HepG2 (cell line): ENCODE measurements around the gene SCAND1. TPM values are rescaled to one million over a fixed set of nuclear protein-coding genes. Genes with fewer than 3 reads are reported as not detected.

ENCODE experiments used
- ARNT2 ChIP-seq: sonication (generic); formaldehyde crosslinking; IDR thresholded peaks from 2 replicates; pipeline ENCODE4 v1.8.0; 2022; ENCODE audit warnings: mild to moderate bottlenecking, low read depth, missing genetic modification reagents, moderate library complexity
- CENPT ChIP-seq: sonication (generic); formaldehyde crosslinking; IDR thresholded peaks from 2 replicates; pipeline ENCODE4 v1.8.0; 2022; ENCODE audit warnings: low read depth, mild to moderate bottlenecking, moderate library complexity, missing genetic modification reagents
- CENPX ChIP-seq: sonication (generic); formaldehyde crosslinking; IDR thresholded peaks from 2 replicates; pipeline ENCODE4 v1.9.0; 2021; ENCODE audit warnings: mild to moderate bottlenecking, missing genetic modification reagents, moderate library complexity
- DNMT1 ChIP-seq: sonication (generic); formaldehyde crosslinking; IDR thresholded peaks from 2 replicates; pipeline ENCODE4 v1.5.1; 2020; ENCODE audit warnings: mild to moderate bottlenecking, missing genetic modification reagents
- ELF3 ChIP-seq: IDR thresholded peaks from 2 replicates; pipeline ENCODE4 v1.6.1; 2016; ENCODE audit warnings: missing genetic modification reagents, missing compliant biosample characterization
- ETV6 ChIP-seq: sonication (generic); formaldehyde crosslinking; conservative IDR thresholded peaks from 2 replicates; pipeline ENCODE4 v1.4.0; 2020; ENCODE audit warnings: missing genetic modification reagents
- FOXK1 ChIP-seq: sonication (generic); formaldehyde crosslinking; IDR thresholded peaks from 2 replicates; pipeline ENCODE4 v1.4.0; 2020; ENCODE audit warnings: low read depth, missing genetic modification reagents, borderline replicate concordance
- GATA4 ChIP-seq: sonication (generic); IDR thresholded peaks from 2 replicates; pipeline ENCODE4 v1.6.1; 2016; ENCODE audit warnings: antibody characterized with exemption, low read depth, borderline replicate concordance
- MZF1 ChIP-seq: sonication (generic); formaldehyde crosslinking; IDR thresholded peaks from 2 replicates; pipeline ENCODE4 v1.8.1; 2023; ENCODE audit warnings: mild to moderate bottlenecking, missing genetic modification reagents, borderline replicate concordance
- PHB2 ChIP-seq: fragments of 450-650 bp; IDR thresholded peaks from 2 replicates; pipeline ENCODE4 v1.6.1; 2018; ENCODE audit not compliant: partially characterized antibody
- RBFOX2 ChIP-seq: fragments of 200-400 bp; formaldehyde crosslinking; IDR thresholded peaks from 2 replicates; pipeline ENCODE4 v1.6.1; 2017; ENCODE audit warnings: low read depth, mild to moderate bottlenecking, low read length
- SALL1 ChIP-seq: sonication (generic); formaldehyde crosslinking; IDR thresholded peaks from 2 replicates; pipeline ENCODE4 v1.8.0; 2022; ENCODE audit warnings: mild to moderate bottlenecking, missing genetic modification reagents
- SRSF9 ChIP-seq: fragments of 200-400 bp; formaldehyde crosslinking; IDR thresholded peaks from 2 replicates; pipeline ENCODE4 v1.6.1; 2018; ENCODE audit warnings: borderline replicate concordance, mild to moderate bottlenecking, low read depth, low read length; ENCODE audit not compliant: insufficient read depth, poor library complexity, severe bottlenecking
- WIZ ChIP-seq: sonication (generic); formaldehyde crosslinking; IDR thresholded peaks from 2 replicates; pipeline ENCODE4 v1.5.1; 2020; ENCODE audit warnings: mild to moderate bottlenecking, missing genetic modification reagents
- ZMYM4 ChIP-seq: sonication (generic); formaldehyde crosslinking; IDR thresholded peaks from 2 replicates; pipeline ENCODE4 v1.8.1; 2023; ENCODE audit warnings: mild to moderate bottlenecking, missing genetic modification reagents
- ZNF12 ChIP-seq: sonication (generic); formaldehyde crosslinking; IDR thresholded peaks from 2 replicates; pipeline ENCODE4 v1.5.0; 2020; ENCODE audit warnings: missing genetic modification reagents
- ZNF253 ChIP-seq: sonication (generic); formaldehyde crosslinking; IDR thresholded peaks from 2 replicates; pipeline ENCODE4 v1.8.0; 2022; ENCODE audit warnings: mild to moderate bottlenecking, missing genetic modification reagents, borderline replicate concordance
- ZNF446 ChIP-seq: sonication (generic); formaldehyde crosslinking; IDR thresholded peaks from 2 replicates; pipeline ENCODE4 v1.5.0; 2020; ENCODE audit warnings: mild to moderate bottlenecking, missing genetic modification reagents
- ZNF546 ChIP-seq: sonication (generic); formaldehyde crosslinking; conservative IDR thresholded peaks from 2 replicates; pipeline ENCODE4 v1.8.1; 2023; ENCODE audit warnings: mild to moderate bottlenecking, missing genetic modification reagents
- polyA plus RNA-seq, 8 experiments: library from polyadenylated mRNA; depleted of rRNA in 3 of 8; stranded (reverse) in 7 of 8; unstranded in 1 of 8; fragments of >200 nt; fragmentation: Illumina TruSeq in 4 of 8; extraction: Trizol in 4 of 8; gene quantifications; 2 replicates each; pipeline versions ENCODE4 v1.2.1 to v1.2.3, GENCODE V29; 2011 to 2016; ENCODE audit warnings: low read depth in 4 of 8, missing spikeins in 1 of 8, mixed read lengths in 1 of 8; ENCODE audit not compliant: insufficient read depth in 1 of 8
- total RNA-seq, 5 experiments: library from RNA; depleted of rRNA; stranded (reverse); fragments of >200 nt; fragmentation: Illumina TruSeq; extraction: Trizol; gene quantifications; 2 replicates each; pipeline ENCODE4 v1.2.3, GENCODE V29; 2016; ENCODE audit warnings: low read depth in 1 of 5
- TF ChIP-seq, protein P1 (sequence below): sonication (generic); formaldehyde crosslinking; IDR thresholded peaks from 2 replicates; pipeline ENCODE4 v1.4.0; 2020; ENCODE audit warnings: missing genetic modification reagents
- TF ChIP-seq, protein P2 (sequence below): sonication (generic); formaldehyde crosslinking; IDR thresholded peaks from 2 replicates; pipeline ENCODE4 v1.4.0; 2020; ENCODE audit warnings: low read depth, mild to moderate bottlenecking, missing genetic modification reagents
- TF ChIP-seq, protein P3 (sequence below): IDR thresholded peaks from 2 replicates; pipeline ENCODE4 v1.6.1; 2016; ENCODE audit warnings: low read depth, borderline replicate concordance
- TF ChIP-seq, protein P4 (sequence below): IDR thresholded peaks from 2 replicates; pipeline ENCODE4 v1.6.1; 2012; ENCODE audit warnings: low read length, improper control_type of control experiment
- TF ChIP-seq, protein P5 (sequence below): sonication (generic); formaldehyde crosslinking; IDR thresholded peaks from 2 replicates; pipeline ENCODE4 v1.5.0; 2020; ENCODE audit warnings: missing genetic modification reagents

SCAND1 gene
- total and polyA plus RNA-seq, 2 of the 13 experiments (the other 11 are each of a cell fraction or from before 2014, with no cell fraction given), result 19.3 to 109 TPM

DNA sequence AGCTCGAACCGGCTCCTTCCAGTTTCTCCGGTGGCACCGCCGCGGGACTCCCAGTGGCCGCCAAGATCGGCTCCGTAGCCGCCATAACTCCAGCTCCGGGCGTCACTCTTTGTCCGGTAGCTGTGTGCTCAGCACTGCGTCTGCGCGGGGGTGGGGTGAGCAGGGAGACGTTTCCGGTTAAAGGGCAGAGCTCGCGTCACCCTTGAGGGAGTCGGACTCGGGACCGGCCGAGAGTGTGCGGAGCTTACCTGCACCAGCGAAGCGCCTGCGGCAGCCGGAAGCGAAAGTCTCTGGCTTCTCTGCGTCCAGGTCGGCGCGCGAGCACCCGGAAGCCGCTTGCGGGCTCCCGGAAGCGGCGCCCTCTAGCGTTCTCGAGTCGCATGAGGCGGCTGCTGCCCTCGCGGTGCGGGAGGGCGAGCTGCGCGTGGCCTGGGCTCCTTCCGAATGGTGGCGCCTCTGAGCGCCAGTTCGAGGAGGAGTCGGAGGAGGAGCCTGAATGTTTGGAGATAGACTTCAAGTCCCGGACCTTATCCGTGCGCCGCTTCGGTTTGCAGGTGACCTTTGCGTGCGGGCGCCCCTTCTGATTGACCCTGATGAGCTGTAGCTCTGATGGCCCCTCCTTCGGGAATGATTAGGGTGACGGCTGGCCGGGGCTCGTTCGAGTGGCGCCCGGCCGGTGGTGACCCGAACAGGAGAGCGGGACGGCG lies at the start of gene SCAND1 (continued):
- TF ChIP-seq, protein P1, sequence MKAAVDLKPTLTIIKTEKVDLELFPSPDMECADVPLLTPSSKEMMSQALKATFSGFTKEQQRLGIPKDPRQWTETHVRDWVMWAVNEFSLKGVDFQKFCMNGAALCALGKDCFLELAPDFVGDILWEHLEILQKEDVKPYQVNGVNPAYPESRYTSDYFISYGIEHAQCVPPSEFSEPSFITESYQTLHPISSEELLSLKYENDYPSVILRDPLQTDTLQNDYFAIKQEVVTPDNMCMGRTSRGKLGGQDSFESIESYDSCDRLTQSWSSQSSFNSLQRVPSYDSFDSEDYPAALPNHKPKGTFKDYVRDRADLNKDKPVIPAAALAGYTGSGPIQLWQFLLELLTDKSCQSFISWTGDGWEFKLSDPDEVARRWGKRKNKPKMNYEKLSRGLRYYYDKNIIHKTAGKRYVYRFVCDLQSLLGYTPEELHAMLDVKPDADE, result peak; percentile 87; the same call in 1 of the 2 replicates
- TF ChIP-seq FOXK1 (CRISPR knock-in tag) (peak; percentile 96), WIZ (peak; percentile 98), ETV6 (CRISPR knock-in tag) (peak; percentile 95; the same call in 1 of the 2 replicates), ZNF253 (CRISPR knock-in tag) (peak; percentile 21), SALL1 (CRISPR knock-in tag) (peak; percentile 96), CENPT (CRISPR knock-in tag) (peak; percentile 75), SRSF9 (no peak), DNMT1 (peak; percentile 100), ZNF546 (CRISPR knock-in tag) (peak; percentile 76), MZF1 (CRISPR knock-in tag) (peak; percentile 98), CENPX (no peak), ELF3 (CRISPR knock-in tag) (peak; percentile 99), PHB2 (no peak), RBFOX2 (peak; percentile 99), ZNF12 (CRISPR knock-in tag) (peak; percentile 78; the same call in 1 of the 2 replicates), ARNT2 (CRISPR knock-in tag) (peak; percentile 96), ZNF446 (peak; percentile 80; the same call in 1 of the 2 replicates), ZMYM4 (CRISPR knock-in tag) (peak; percentile 98), GATA4 (peak; percentile 83)
- TF ChIP-seq, protein P2, sequence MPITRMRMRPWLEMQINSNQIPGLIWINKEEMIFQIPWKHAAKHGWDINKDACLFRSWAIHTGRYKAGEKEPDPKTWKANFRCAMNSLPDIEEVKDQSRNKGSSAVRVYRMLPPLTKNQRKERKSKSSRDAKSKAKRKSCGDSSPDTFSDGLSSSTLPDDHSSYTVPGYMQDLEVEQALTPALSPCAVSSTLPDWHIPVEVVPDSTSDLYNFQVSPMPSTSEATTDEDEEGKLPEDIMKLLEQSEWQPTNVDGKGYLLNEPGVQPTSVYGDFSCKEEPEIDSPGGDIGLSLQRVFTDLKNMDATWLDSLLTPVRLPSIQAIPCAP (CRISPR knock-in tag), result 0 out of 2 replicates have a peak, but pooled peaks have one; percentile 55
- TF ChIP-seq, protein P3, sequence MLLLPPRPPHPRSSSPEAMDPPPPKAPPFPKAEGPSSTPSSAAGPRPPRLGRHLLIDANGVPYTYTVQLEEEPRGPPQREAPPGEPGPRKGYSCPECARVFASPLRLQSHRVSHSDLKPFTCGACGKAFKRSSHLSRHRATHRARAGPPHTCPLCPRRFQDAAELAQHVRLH (CRISPR knock-in tag), result peak; percentile 97
- TF ChIP-seq, protein P4, sequence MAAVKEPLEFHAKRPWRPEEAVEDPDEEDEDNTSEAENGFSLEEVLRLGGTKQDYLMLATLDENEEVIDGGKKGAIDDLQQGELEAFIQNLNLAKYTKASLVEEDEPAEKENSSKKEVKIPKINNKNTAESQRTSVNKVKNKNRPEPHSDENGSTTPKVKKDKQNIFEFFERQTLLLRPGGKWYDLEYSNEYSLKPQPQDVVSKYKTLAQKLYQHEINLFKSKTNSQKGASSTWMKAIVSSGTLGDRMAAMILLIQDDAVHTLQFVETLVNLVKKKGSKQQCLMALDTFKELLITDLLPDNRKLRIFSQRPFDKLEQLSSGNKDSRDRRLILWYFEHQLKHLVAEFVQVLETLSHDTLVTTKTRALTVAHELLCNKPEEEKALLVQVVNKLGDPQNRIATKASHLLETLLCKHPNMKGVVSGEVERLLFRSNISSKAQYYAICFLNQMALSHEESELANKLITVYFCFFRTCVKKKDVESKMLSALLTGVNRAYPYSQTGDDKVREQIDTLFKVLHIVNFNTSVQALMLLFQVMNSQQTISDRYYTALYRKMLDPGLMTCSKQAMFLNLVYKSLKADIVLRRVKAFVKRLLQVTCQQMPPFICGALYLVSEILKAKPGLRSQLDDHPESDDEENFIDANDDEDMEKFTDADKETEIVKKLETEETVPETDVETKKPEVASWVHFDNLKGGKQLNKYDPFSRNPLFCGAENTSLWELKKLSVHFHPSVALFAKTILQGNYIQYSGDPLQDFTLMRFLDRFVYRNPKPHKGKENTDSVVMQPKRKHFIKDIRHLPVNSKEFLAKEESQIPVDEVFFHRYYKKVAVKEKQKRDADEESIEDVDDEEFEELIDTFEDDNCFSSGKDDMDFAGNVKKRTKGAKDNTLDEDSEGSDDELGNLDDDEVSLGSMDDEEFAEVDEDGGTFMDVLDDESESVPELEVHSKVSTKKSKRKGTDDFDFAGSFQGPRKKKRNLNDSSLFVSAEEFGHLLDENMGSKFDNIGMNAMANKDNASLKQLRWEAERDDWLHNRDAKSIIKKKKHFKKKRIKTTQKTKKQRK, result no peak
- TF ChIP-seq, protein P5, sequence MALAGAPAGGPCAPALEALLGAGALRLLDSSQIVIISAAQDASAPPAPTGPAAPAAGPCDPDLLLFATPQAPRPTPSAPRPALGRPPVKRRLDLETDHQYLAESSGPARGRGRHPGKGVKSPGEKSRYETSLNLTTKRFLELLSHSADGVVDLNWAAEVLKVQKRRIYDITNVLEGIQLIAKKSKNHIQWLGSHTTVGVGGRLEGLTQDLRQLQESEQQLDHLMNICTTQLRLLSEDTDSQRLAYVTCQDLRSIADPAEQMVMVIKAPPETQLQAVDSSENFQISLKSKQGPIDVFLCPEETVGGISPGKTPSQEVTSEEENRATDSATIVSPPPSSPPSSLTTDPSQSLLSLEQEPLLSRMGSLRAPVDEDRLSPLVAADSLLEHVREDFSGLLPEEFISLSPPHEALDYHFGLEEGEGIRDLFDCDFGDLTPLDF, result peak; percentile 94
